Neutrophil (primary cell): Measurements from ENCODE around the gene GPC2.
A peak's percentile ranks its signal among the peaks of the same experiment; 100 is the strongest.
"Not testable (repeated sequence)": the region's sequence is repeated elsewhere in the genome, so short reads cannot be mapped to it uniquely, and the experiment has no call there.

ENCODE experiments used
- H3K27ac ChIP-seq: fragments of 200-600 bp; sonication (generic); 2 replicates; pipeline ENCODE4 v1.5.1; 2016; ENCODE audit warnings: mild to moderate bottlenecking, moderate library complexity
- H3K27me3 ChIP-seq: fragments of 200-600 bp; sonication (generic); 2 replicates; pipeline ENCODE4 v1.6.0; 2016; ENCODE audit warnings: mild to moderate bottlenecking
- H3K36me3 ChIP-seq: fragments of 200-600 bp; sonication (generic); 2 replicates; pipeline ENCODE4 v1.5.1; 2017
- H3K4me1 ChIP-seq, 2 experiments: fragments of 200-600 bp in 1 of 2; sonication (generic) in 1 of 2; 1 replicate in 1 of 2; 2 replicates in 1 of 2; pipeline versions ENCODE4 v1.5.1 to v1.6.1; 2013 to 2016; ENCODE audit warnings: low read depth in 1 of 2, low read length in 1 of 2, mild to moderate bottlenecking in 1 of 2, moderate library complexity in 1 of 2; ENCODE audit not compliant: control insufficient read depth in 1 of 2, insufficient read depth in 1 of 2
- H3K4me3 ChIP-seq, 2 experiments: fragments of 200-600 bp in 1 of 2; sonication (generic) in 1 of 2; 1 replicate in 1 of 2; 2 replicates in 1 of 2; pipeline ENCODE4 v1.5.1; 2013 to 2016; ENCODE audit warnings: low read depth in 1 of 2, low read length in 1 of 2, mild to moderate bottlenecking in 1 of 2, moderate library complexity in 1 of 2
- H3K9me3 ChIP-seq: fragments of 200-600 bp; sonication (generic); 2 replicates; pipeline ENCODE4 v1.5.1; 2016
- CTCF ChIP-seq: fragments of 200-600 bp; sonication (generic); IDR thresholded peaks from 2 replicates; pipeline ENCODE4 v1.5.1; 2016; ENCODE audit warnings: antibody characterized with exemption

The GPC2 gene

GRCh38 chr7:100141555-100141949 lies 35.6 kb downstream of the GPC2 start:
- TF ChIP-seq CTCF, result no peak
- H3K4me1 ChIP-seq, result peaks cover 59 to 65% of the 10 kb centered on the region in 2 experiments
- no peaks in the 10 kb centered on the region for H3K27me3 ChIP-seq
- H3K27ac ChIP-seq, result peak overlapping the region; percentile 94
- H3K36me3 ChIP-seq, result no peaks in the 10 kb centered on the region
- no peaks in the 10 kb centered on the region for H3K9me3 ChIP-seq
- peak overlapping the region; percentile 43 to 52 for H3K4me3 ChIP-seq

- TF ChIP-seq CTCF, result no peak
- Histone ChIP-seq H3K9me3 (no peaks in the 10 kb centered on the region), H3K36me3 (no peaks in the 10 kb centered on the region), H3K4me3 (no peak overlapping the region), H3K27me3 (no peaks in the 10 kb centered on the region), H3K27ac (peak overlapping the region; percentile 70), H3K4me1 (peaks cover 47 to 52% of the 10 kb centered on the region in 2 experiments)
Measured at GRCh38 chr7:100137851-100138760, 39.1 kb downstream of the GPC2 start.

GRCh38 chr7:100132697-100133151 lies 44.5 kb downstream of the GPC2 start:
- H3K4me3 ChIP-seq, result no peak overlapping the region
- peak; percentile 96 for TF ChIP-seq CTCF

GRCh38 chr7:100132126-100132525 lies 45.1 kb downstream of the GPC2 start:
- H3K27ac ChIP-seq, result no peak overlapping the region
- no peaks in the 10 kb centered on the region for H3K9me3 ChIP-seq
- H3K4me1 ChIP-seq, result peaks cover 17 to 20% of the 10 kb centered on the region in 2 experiments
- TF ChIP-seq CTCF, result no peak
- H3K36me3 ChIP-seq, result no peaks in the 10 kb centered on the region
- no peak overlapping the region for H3K4me3 ChIP-seq
- peaks cover 16% of the 10 kb centered on the region for H3K27me3 ChIP-seq

More at GRCh38 chr7:100132697-100133151, 44.5 kb downstream of the GPC2 start:
- H3K4me1 ChIP-seq, result peaks cover 17% of the 10 kb centered on the region in 2 experiments
- H3K27ac ChIP-seq, result no peak overlapping the region
- H3K36me3 ChIP-seq, result no peaks in the 10 kb centered on the region
- H3K27me3 ChIP-seq, result peaks cover 16% of the 10 kb centered on the region
- H3K9me3 ChIP-seq, result no peaks in the 10 kb centered on the region

GRCh38 chr7:100130608-100131453 lies 46.4 kb downstream of the GPC2 start:
- peak overlapping the region in 1 of 2 experiments; percentile 15 for H3K4me3 ChIP-seq
- H3K27ac ChIP-seq, result no peak overlapping the region
- TF ChIP-seq CTCF, result peak; percentile 90

GRCh38 chr7:100130220-100130607 lies 47.0 kb downstream of the GPC2 start:
- H3K27ac ChIP-seq, H3K9me3 ChIP-seq, H3K4me3 ChIP-seq, H3K36me3 ChIP-seq: not testable (repeated sequence)
- peaks cover 16% of the 10 kb centered on the region for H3K27me3 ChIP-seq
- peaks cover 29 to 35% of the 10 kb centered on the region in 2 experiments for H3K4me1 ChIP-seq

More at GRCh38 chr7:100130608-100131453, 46.4 kb downstream of the GPC2 start:
- Histone ChIP-seq H3K9me3 (no peaks in the 10 kb centered on the region), H3K27me3 (peaks cover 16% of the 10 kb centered on the region), H3K36me3 (no peaks in the 10 kb centered on the region), H3K4me1 (peaks cover 23 to 29% of the 10 kb centered on the region in 2 experiments)
